B cell (primary cell): ENCODE data around the gene SLC2A4RG. TPM values are rescaled to one million over a fixed set of nuclear protein-coding genes. Genes with fewer than 3 reads are reported as not detected.
A peak's percentile ranks its signal among the peaks of the same experiment; 100 is the strongest.

Source experiments
- ATAC-seq: fragments of 200-7000 bp; cut with Tn5 transposase; one replicate; pipeline ENCODE4 v1.10.0; 2021; ENCODE audit warnings: low read depth, mild to moderate bottlenecking, moderate number of reproducible peaks, moderate library complexity
- CTCF ChIA-PET: fragments of 350-600 bp; sonication (Branson Sonifier 250); formaldehyde crosslinking; loops from one replicate; lab custom pipeline; 2021; ENCODE audit warnings: antibody characterized with exemption, inconsistent platforms; lab: Charles Lee
- POLR2A ChIA-PET: fragments of 350-600 bp; sonication (Branson Sonifier 250); formaldehyde crosslinking; loops from one replicate; lab custom pipeline; 2021; ENCODE audit warnings: antibody characterized with exemption; lab: Charles Lee
- DNase-seq: peaks from one replicate; pipeline ENCODE4 v3.0.0; 2013
- H2AFZ ChIP-seq: 2 replicates; pipeline ENCODE4 v1.6.1; 2012; ENCODE audit warnings: mild to moderate bottlenecking, low read depth, low read length; ENCODE audit not compliant: insufficient read depth, poor library complexity, severe bottlenecking
- H3K27ac ChIP-seq, 2 donors: 1 replicate in 1 of 2; 2 replicates in 1 of 2; pipeline ENCODE4 v1.5.1; 2012 to 2013; ENCODE audit warnings: low read length in 2 of 2, mild to moderate bottlenecking in 2 of 2, moderate library complexity in 1 of 2
- H3K27me3 ChIP-seq, 4 experiments: fragments of 200-600 bp in 1 of 4; sonication (generic) in 1 of 4; replicated peaks in 1 of 4; 1 replicate in 2 of 4; 2 replicates in 2 of 4; pipeline versions ENCODE4 v1.6.1 to v1.7.0; 2013 to 2016; ENCODE audit warnings: low read length in 3 of 4, mild to moderate bottlenecking in 2 of 4, mixed read lengths in 1 of 4, moderate library complexity in 1 of 4; ENCODE audit not compliant: insufficient read depth in 4 of 4, control insufficient read depth in 3 of 4; ENCODE audit errors: control extremely low read depth in 1 of 4
- H3K36me3 ChIP-seq, 2 experiments: replicated peaks in 1 of 2; 1 replicate in 1 of 2; 2 replicates in 1 of 2; pipeline versions ENCODE4 v1.6.1 to v1.7.1; 2013; ENCODE audit warnings: low read length in 1 of 2; ENCODE audit not compliant: insufficient read depth in 2 of 2, control insufficient read depth in 1 of 2; ENCODE audit errors: control extremely low read depth in 1 of 2, extremely low read depth in 1 of 2
- H3K4me1 ChIP-seq, 2 donors: fragments of 200-600 bp in 1 of 2; sonication (generic) in 1 of 2; 1 replicate in 1 of 2; 2 replicates in 1 of 2; pipeline versions ENCODE4 v1.5.1 to v1.6.1; 2013 to 2017; ENCODE audit warnings: low read length in 2 of 2; ENCODE audit not compliant: control insufficient read depth in 2 of 2, insufficient read depth in 2 of 2
- H3K4me2 ChIP-seq: replicated peaks from 2 replicates; pipeline ENCODE3; 2012; ENCODE audit warnings: mild to moderate bottlenecking, low read depth, low read length; ENCODE audit not compliant: poor library complexity, severe bottlenecking
- H3K4me3 ChIP-seq, 5 experiments: fragments of 200-600 bp in 1 of 5; sonication (generic) in 1 of 5; 1 replicate in 3 of 5; 2 replicates in 2 of 5; pipeline versions ENCODE4 v1.5.1 to v1.7.0; 2011 to 2016; ENCODE audit warnings: low read length in 4 of 5, mild to moderate bottlenecking in 4 of 5, low read depth in 2 of 5, control low read depth in 1 of 5, moderate library complexity in 1 of 5; ENCODE audit not compliant: insufficient read depth in 1 of 5; ENCODE audit errors: control extremely low read depth in 1 of 5, extremely low read depth in 1 of 5
- H3K79me2 ChIP-seq: fragments of 200-600 bp; sonication (generic); one replicate; pipeline ENCODE4 v1.6.0; 2016; ENCODE audit warnings: low read length; ENCODE audit not compliant: control insufficient read depth, insufficient read depth
- H3K9ac ChIP-seq: fragments of 200-600 bp; sonication (generic); 2 replicates; pipeline ENCODE4 v1.6.1; 2017; ENCODE audit warnings: mild to moderate bottlenecking, low read length, moderate library complexity
- H3K9me3 ChIP-seq, 3 donors: one replicate each; pipeline versions ENCODE4 v1.6.1 to v1.7.1; 2013; ENCODE audit warnings: low read length in 2 of 3; ENCODE audit not compliant: control insufficient read depth in 2 of 3, insufficient read depth in 1 of 3; ENCODE audit errors: control extremely low read depth in 1 of 3
- H4K20me1 ChIP-seq: 2 replicates; pipeline ENCODE4 v1.6.0; 2012; ENCODE audit warnings: mild to moderate bottlenecking, low read length; ENCODE audit not compliant: insufficient read depth, control insufficient read depth, poor library complexity, severe bottlenecking
- H3K27ac Mint-ChIP-seq: one replicate; pipeline ENCODE4 v1.8.0; 2021; ENCODE audit warnings: mixed read lengths
- H3K27me3 Mint-ChIP-seq: one replicate; pipeline ENCODE4 v1.8.0; 2021; ENCODE audit warnings: mixed read lengths
- H3K4me1 Mint-ChIP-seq: one replicate; pipeline ENCODE4 v1.8.0; 2021; ENCODE audit warnings: mixed read lengths
- H3K4me3 Mint-ChIP-seq: one replicate; pipeline ENCODE4 v1.8.0; 2021; ENCODE audit warnings: mixed read lengths
- H3K9me3 Mint-ChIP-seq: one replicate; pipeline ENCODE4 v1.8.0; 2022; ENCODE audit warnings: mixed read lengths; ENCODE audit not compliant: insufficient read depth
- EZH2 ChIP-seq: IDR thresholded peaks from 2 replicates; pipeline ENCODE4 v1.6.1; 2012; ENCODE audit warnings: borderline replicate concordance, low read depth, mild to moderate bottlenecking, moderate library complexity, low read length; ENCODE audit not compliant: insufficient read depth, poor library complexity, severe bottlenecking
- WGBS: methylation state at CpG from one replicate; pipeline ENCODE4 v1.1.5; 2013; ENCODE audit warnings: missing lambda C conversion rate; ENCODE audit not compliant: insufficient coverage; 5-methylcytosine and 5-hydroxymethylcytosine counted together
- intact Hi-C: fragments of 100-400 bp; cut with micrococcal nuclease; formaldehyde crosslinking; loops from one replicate; pipeline ENCODE4 v1.10.0; 2022
- polyA plus RNA-seq: library from polyadenylated mRNA; depleted of rRNA; stranded (reverse); fragments of >200 nt; gene quantifications from 2 replicates; pipeline ENCODE4 v1.2.3, GENCODE V29; 2012
- total RNA-seq, 2 donors: library from RNA; stranded (reverse); fragments of 120-200 nt in 1 of 2; gene quantifications; 1 replicate in 1 of 2; 2 replicates in 1 of 2; pipeline versions ENCODE4 v1.2.3 to v1.2.4, GENCODE V29; 2013 to 2022
- TF ChIP-seq, protein P1 (sequence below): fragments of 200-600 bp; IDR thresholded peaks from one replicate; pipeline ENCODE4 v1.8.0; 2022; ENCODE audit warnings: antibody characterized with exemption, mild to moderate bottlenecking

Gene SLC2A4RG
- total and polyA plus RNA-seq, 2 donors (not counting 1 experiment from before 2014, with no cell fraction given) = 39.7 to 49.4 TPM

DNA sequence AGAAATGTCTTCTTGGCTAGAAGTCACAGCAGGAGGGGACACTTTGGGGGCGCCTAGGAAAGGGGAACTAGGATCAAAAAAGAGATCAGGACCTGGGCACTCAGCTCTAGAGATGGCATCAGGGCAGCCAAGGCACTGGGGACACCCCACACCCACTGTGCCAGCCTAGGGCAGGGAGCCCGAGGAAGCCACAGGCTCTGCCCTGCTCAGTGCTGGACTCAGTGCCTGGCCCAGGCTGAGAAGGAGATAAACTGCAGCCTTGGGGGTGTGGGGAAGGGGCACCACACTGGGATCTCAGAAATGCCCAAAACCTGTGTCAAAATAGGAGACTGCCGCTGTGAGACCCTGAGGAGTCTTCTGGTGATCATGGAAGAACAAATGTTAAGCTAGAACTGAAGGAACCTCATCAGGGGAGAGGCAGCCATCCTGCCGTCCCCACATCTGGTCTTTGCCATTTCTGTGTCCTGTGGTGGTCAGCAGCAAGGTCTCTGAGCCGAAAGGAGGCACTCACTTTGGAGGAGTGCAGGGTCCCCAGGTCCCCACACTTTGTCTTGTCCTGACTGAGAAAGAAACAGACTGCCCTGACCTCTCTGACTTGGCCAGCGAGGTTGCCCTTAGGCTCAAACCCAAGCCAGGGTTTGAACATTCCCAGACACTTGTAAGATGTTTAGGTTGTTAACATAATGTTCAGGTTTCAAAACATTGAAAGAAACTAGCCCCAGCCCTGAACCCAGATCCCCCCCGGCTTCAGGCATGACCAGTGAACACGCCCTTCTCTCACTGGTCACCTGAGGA is 34.1 kb upstream of the SLC2A4RG start:
- H4K20me1 ChIP-seq = peaks cover 85% of the 10 kb centered on the region
- no peaks in the 10 kb centered on the region for H3K27me3 Mint-ChIP-seq
- POLR2A ChIA-PET = interaction anchor here (0.5 kb wide), 1 partner anchor 266 kb away, joined by 7 read pairs; no protein-coding TSS in a partner anchor
- H3K27me3 ChIP-seq = no peaks in the 10 kb centered on the region
- no peak for TF ChIP-seq EZH2
- no peak overlapping the region for H3K27ac Mint-ChIP-seq
- H3K9me3 ChIP-seq = no peaks in the 10 kb centered on the region
- H3K4me1 ChIP-seq = peaks cover 21 to 28% of the 10 kb centered on the region in 2 donors
- H3K27ac ChIP-seq = no peak overlapping the region
- no peak overlapping the region for H3K4me3 ChIP-seq
- DNase-seq (no peak), ATAC-seq (no peak)
- peaks cover 0 to 35% of the 10 kb centered on the region in 2 experiments for H3K36me3 ChIP-seq
- H3K4me3 Mint-ChIP-seq = peak overlapping the region; percentile 32
- H3K9me3 Mint-ChIP-seq = no peaks in the 10 kb centered on the region
- intact Hi-C loops = loop anchor here (5.0 kb wide), 1 partner anchor 357 kb away; the partner anchor contains the start of gene TCEA2
- peaks cover 92% of the 10 kb centered on the region for H3K79me2 ChIP-seq
- H3K9ac ChIP-seq = no peak overlapping the region
- CTCF ChIA-PET = interaction anchor here (1.0 to 1.2 kb wide), 3 partner anchors 14 to 168 kb away, joined by 3 read pairs; partner anchors contain the start of genes PTK6 and TPD52L2
- no peak overlapping the region for H3K4me2 ChIP-seq
- no peak overlapping the region for H2AFZ ChIP-seq
- 100% methylated on average over 5 of the region's 8 CpGs for WGBS
- H3K4me1 Mint-ChIP-seq = peaks cover 25% of the 10 kb centered on the region

DNA sequence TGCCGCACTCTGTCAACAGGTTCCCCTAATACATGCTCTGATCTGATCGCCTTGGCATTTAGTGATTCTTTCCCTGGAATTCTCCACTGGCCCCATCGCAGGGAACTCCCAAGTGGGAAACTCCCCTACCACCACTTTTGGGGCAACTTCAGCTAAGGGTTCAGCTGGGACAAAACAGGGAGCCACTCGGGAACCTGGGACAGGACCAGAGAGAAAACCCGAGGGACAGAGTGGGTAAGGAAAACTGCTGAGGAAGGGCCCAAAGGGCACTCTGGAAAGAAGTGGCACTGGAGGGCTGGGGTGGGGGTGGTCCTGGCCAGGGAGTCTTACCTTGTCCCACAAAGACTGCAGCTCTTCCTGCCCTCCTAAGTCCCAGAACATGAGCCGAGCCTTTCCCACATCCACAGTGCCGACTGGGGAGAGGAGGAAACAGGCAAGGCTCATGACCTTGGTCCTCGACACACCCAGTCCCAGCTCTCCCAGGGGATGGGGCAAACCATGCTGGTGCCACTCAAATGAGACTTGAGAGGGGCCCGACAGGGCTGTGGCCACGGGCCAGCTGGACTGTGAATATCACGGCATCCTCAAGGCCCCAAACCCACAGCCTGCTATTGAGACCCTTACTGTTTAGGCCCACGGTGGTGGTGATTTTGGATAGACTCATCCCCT is 33.4 kb upstream of the SLC2A4RG start:
- H3K9me3 Mint-ChIP-seq = no peaks in the 10 kb centered on the region
- peaks cover under 1 to 41% of the 10 kb centered on the region in 2 experiments for H3K36me3 ChIP-seq
- H3K4me1 Mint-ChIP-seq = peaks cover 31% of the 10 kb centered on the region
- TF ChIP-seq, protein P1, sequence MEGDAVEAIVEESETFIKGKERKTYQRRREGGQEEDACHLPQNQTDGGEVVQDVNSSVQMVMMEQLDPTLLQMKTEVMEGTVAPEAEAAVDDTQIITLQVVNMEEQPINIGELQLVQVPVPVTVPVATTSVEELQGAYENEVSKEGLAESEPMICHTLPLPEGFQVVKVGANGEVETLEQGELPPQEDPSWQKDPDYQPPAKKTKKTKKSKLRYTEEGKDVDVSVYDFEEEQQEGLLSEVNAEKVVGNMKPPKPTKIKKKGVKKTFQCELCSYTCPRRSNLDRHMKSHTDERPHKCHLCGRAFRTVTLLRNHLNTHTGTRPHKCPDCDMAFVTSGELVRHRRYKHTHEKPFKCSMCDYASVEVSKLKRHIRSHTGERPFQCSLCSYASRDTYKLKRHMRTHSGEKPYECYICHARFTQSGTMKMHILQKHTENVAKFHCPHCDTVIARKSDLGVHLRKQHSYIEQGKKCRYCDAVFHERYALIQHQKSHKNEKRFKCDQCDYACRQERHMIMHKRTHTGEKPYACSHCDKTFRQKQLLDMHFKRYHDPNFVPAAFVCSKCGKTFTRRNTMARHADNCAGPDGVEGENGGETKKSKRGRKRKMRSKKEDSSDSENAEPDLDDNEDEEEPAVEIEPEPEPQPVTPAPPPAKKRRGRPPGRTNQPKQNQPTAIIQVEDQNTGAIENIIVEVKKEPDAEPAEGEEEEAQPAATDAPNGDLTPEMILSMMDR = no peak
- TF ChIP-seq EZH2 = no peak
- no peak for ATAC-seq
- peaks cover 92% of the 10 kb centered on the region for H3K79me2 ChIP-seq
- intact Hi-C loops = loop anchor here (5.0 kb wide), 1 partner anchor 356 kb away; the partner anchor contains the start of gene TCEA2
- H3K9ac ChIP-seq = peak overlapping the region; percentile 76
- H4K20me1 ChIP-seq = peaks cover 81% of the 10 kb centered on the region
- peak overlapping the region in 2 of 5 experiments; percentile 66 to 80 for H3K4me3 ChIP-seq
- H3K4me1 ChIP-seq = peaks cover 21 to 28% of the 10 kb centered on the region in 2 donors
- peak overlapping the region; percentile 55 to 85 for H3K27ac ChIP-seq
- H3K27me3 Mint-ChIP-seq = no peaks in the 10 kb centered on the region
- CTCF ChIA-PET = interaction anchor here (1.0 to 2.1 kb wide), 4 partner anchors 13 to 169 kb away, joined by 3 to 5 read pairs (median 3); partner anchors contain the start of genes LIME1, PTK6 and TPD52L2
- POLR2A ChIA-PET = no interaction called here
- DNase-seq = peak; percentile 9
- no peaks in the 10 kb centered on the region for H3K27me3 ChIP-seq
- H3K9me3 ChIP-seq = no peaks in the 10 kb centered on the region
- peak overlapping the region; percentile 94 for H3K4me2 ChIP-seq
- H3K4me3 Mint-ChIP-seq = peak overlapping the region; percentile 87
- no peak overlapping the region for H2AFZ ChIP-seq
- H3K27ac Mint-ChIP-seq = peak overlapping the region; percentile 84
- 93% methylated on average over 8 of the region's 12 CpGs for WGBS
